Endothelial cell of umbilical vein (primary cell): ENCODE data around the gene ACER3. TPM values are rescaled to one million over a fixed set of nuclear protein-coding genes. Genes with fewer than 3 reads are reported as not detected.

ENCODE experiments used
- BruUV-seq: library from RNA; stranded (reverse); fragments of 400-500 nt; replicated peaks from 2 replicates; lab custom pipeline; 2021; lab: Mats Ljungman, UMichigan
- CTCF ChIA-PET: fragments of 300-600, 350-600 bp; sonication (Branson Sonifier 250); formaldehyde crosslinking; loops from one replicate; lab custom pipeline; 2021; ENCODE audit warnings: antibody characterized with exemption, inconsistent platforms; lab: Charles Lee
- POLR2A ChIA-PET: fragments of 300-600, 350-600 bp; sonication (Branson Sonifier 250); formaldehyde crosslinking; loops from one replicate; lab custom pipeline; 2021; ENCODE audit warnings: antibody characterized with exemption, inconsistent platforms; lab: Charles Lee
- DNase-seq: peaks from one replicate; pipeline ENCODE4 v3.0.0-alpha.2; 2011; ENCODE audit warnings: low read depth, low spot score
- FAIRE-seq: peaks from 2 replicates; lab custom pipeline; 2011; peaks lifted over from hg19 to GRCh38; lab: Jason Lieb, UNC
- H2AFZ ChIP-seq: 2 replicates; pipeline ENCODE4 v1.6.0; 2012; ENCODE audit warnings: low read depth, low read length, control low read depth, inconsistent platforms
- H3K27ac ChIP-seq: 2 replicates; pipeline ENCODE4 v1.5.1; 2011; ENCODE audit warnings: low read depth, mild to moderate bottlenecking, control low read depth, low read length, moderate library complexity; ENCODE audit not compliant: insufficient read depth
- H3K27me3 ChIP-seq, 2 experiments: 2 replicates each; pipeline versions ENCODE4 v1.6.0 to v1.6.1; 2011; ENCODE audit warnings: low read length in 2 of 2, mixed read lengths in 1 of 2; ENCODE audit not compliant: control insufficient read depth in 2 of 2, insufficient read depth in 2 of 2
- H3K36me3 ChIP-seq, 2 experiments: 2 replicates in 1 of 2; 3 replicates in 1 of 2; pipeline ENCODE4 v1.5.1; 2011; ENCODE audit warnings: low read length in 2 of 2, mild to moderate bottlenecking in 1 of 2, moderate library complexity in 1 of 2; ENCODE audit not compliant: control insufficient read depth in 2 of 2, insufficient read depth in 2 of 2; ENCODE audit errors: extremely low read depth in 1 of 2
- H3K4me1 ChIP-seq: 3 replicates; pipeline ENCODE4 v1.5.1; 2011; ENCODE audit warnings: mild to moderate bottlenecking, low read length; ENCODE audit not compliant: control insufficient read depth, insufficient read depth; ENCODE audit errors: extremely low read depth
- H3K4me2 ChIP-seq: 2 replicates; pipeline ENCODE4 v1.6.1; 2011; ENCODE audit warnings: low read length, control low read depth, mixed read lengths; ENCODE audit not compliant: insufficient read depth
- H3K4me3 ChIP-seq, 3 experiments: fragments of 200-600 bp in 1 of 3; sonication (generic), shearing (Covaris generic) in 1 of 3; replicated peaks in 1 of 3; 2 replicates each; pipeline ENCODE4 v1.5.1; 2011 to 2016; ENCODE audit warnings: control low read depth in 3 of 3, low read length in 3 of 3, mild to moderate bottlenecking in 2 of 3, inconsistent platforms in 1 of 3, low read depth in 1 of 3, moderate library complexity in 1 of 3; ENCODE audit not compliant: insufficient read depth in 1 of 3
- H3K79me2 ChIP-seq: 2 replicates; pipeline ENCODE4 v1.6.0; 2012; ENCODE audit warnings: low read length, inconsistent platforms; ENCODE audit not compliant: control insufficient read depth, insufficient read depth
- H3K9ac ChIP-seq: replicated peaks from 2 replicates; pipeline ENCODE3; 2011; ENCODE audit warnings: low read length, control low read depth; ENCODE audit not compliant: insufficient read depth; ENCODE audit errors: extremely low read depth
- H3K9me1 ChIP-seq: replicated peaks from 3 replicates; pipeline ENCODE4 v1.6.0; 2011; ENCODE audit warnings: mild to moderate bottlenecking, low read length; ENCODE audit not compliant: control insufficient read depth, insufficient read depth; ENCODE audit errors: extremely low read depth
- H3K9me3 ChIP-seq: replicated peaks from 2 replicates; pipeline ENCODE4 v1.5.1; 2012; ENCODE audit warnings: low read length, inconsistent platforms; ENCODE audit not compliant: control insufficient read depth, insufficient read depth
- H4K20me1 ChIP-seq: replicated peaks from 2 replicates; pipeline ENCODE3; 2011; ENCODE audit warnings: mild to moderate bottlenecking, low read length; ENCODE audit not compliant: control insufficient read depth, insufficient read depth; ENCODE audit errors: extremely low read depth
- EZH2 ChIP-seq: IDR thresholded peaks from 2 replicates; pipeline ENCODE4 v1.6.1; 2012; ENCODE audit warnings: borderline replicate concordance, low read depth, mild to moderate bottlenecking, moderate library complexity, low read length, inconsistent platforms; ENCODE audit not compliant: severe bottlenecking
- FOS ChIP-seq: IDR thresholded peaks from 2 replicates; pipeline ENCODE4 v1.6.1; 2011; ENCODE audit warnings: mild to moderate bottlenecking, low read length, moderate library complexity, borderline replicate concordance; ENCODE audit not compliant: insufficient read depth
- GATA2 ChIP-seq: IDR thresholded peaks from 2 replicates; pipeline ENCODE4 v1.7.0; 2011; ENCODE audit warnings: low read depth, mild to moderate bottlenecking, moderate library complexity, mixed read lengths, low read length; ENCODE audit not compliant: insufficient read length, insufficient read depth
- JUN ChIP-seq: IDR thresholded peaks from 2 replicates; pipeline ENCODE4 v1.6.1; 2011; ENCODE audit warnings: borderline replicate concordance, low read depth; ENCODE audit not compliant: insufficient read length, insufficient read depth
- MYC ChIP-seq: IDR thresholded peaks from one replicate; pipeline ENCODE4 v1.6.1; 2011; ENCODE audit warnings: mild to moderate bottlenecking, low read depth, low read length
- POLR2A ChIP-seq: IDR thresholded peaks from 2 replicates; pipeline ENCODE4 v1.6.1; 2012; ENCODE audit warnings: low read depth, mild to moderate bottlenecking, control low read depth, low read length
- POLR2AphosphoS5 ChIP-seq: IDR thresholded peaks from 2 replicates; pipeline ENCODE4 v1.6.1; 2012; ENCODE audit warnings: low read depth, mild to moderate bottlenecking, control low read depth, low read length, moderate library complexity; ENCODE audit not compliant: insufficient read depth
- dilution Hi-C: fragments of 300-500 bp; cut with MboI; formaldehyde crosslinking; loops from one replicate; pipeline ENCODE4 v1.15.0; 2019; ENCODE audit warnings: low sequenced_read_pairs; ENCODE audit not compliant: extremely low pct_ligation_motif_present
- intact Hi-C: fragments of 100-400 bp; cut with micrococcal nuclease; formaldehyde crosslinking; loops from one replicate; pipeline ENCODE4 v1.10.0; 2022
- polyA plus RNA-seq, 4 experiments: library from polyadenylated mRNA; depleted of rRNA in 3 of 4; stranded (reverse) in 3 of 4; unstranded in 1 of 4; fragments of >200 nt; gene quantifications; 2 replicates each; pipeline versions ENCODE4 v1.2.1 to v1.2.3, GENCODE V29; 2011 to 2012; ENCODE audit warnings: missing spikeins in 1 of 4
- total RNA-seq: library from RNA; stranded (reverse); gene quantifications from 2 replicates; pipeline ENCODE4 v1.2.3, GENCODE V29; 2021
- TF ChIP-seq, protein P1 (sequence below): IDR thresholded peaks from 2 replicates; pipeline ENCODE4 v1.6.1; 2011; ENCODE audit not compliant: insufficient read depth, insufficient read length

The ACER3 gene
- total and polyA plus RNA-seq, 2 donors (not counting 3 experiments of a cell fraction or from before 2014, with no cell fraction given): 9.9 to 31.6 TPM

GRCh38 chr11:76811259-76811658, 49.5 kb upstream of the ACER3 start:
- peaks cover 3% of the 10 kb centered on the region for H3K4me1 ChIP-seq
- no peaks in the 10 kb centered on the region for H3K27me3 ChIP-seq
- no peak overlapping the region for H3K4me3 ChIP-seq
- no peak overlapping the region for H3K4me2 ChIP-seq
- FAIRE-seq: no peak
- no peak overlapping the region for H2AFZ ChIP-seq
- POLR2A ChIA-PET: no interaction called here
- no peaks in the 10 kb centered on the region for H3K9me3 ChIP-seq
- H3K79me2 ChIP-seq: no peaks in the 10 kb centered on the region
- CTCF ChIA-PET: interaction anchor here (1.1 to 9.6 kb wide), 4 partner anchors 13 to 109 kb away, joined by 3 to 338 read pairs (median 34); no protein-coding TSS in a partner anchor
- no peaks in the 10 kb centered on the region for H3K9me1 ChIP-seq
- no peak overlapping the region for H3K9ac ChIP-seq
- TF ChIP-seq EZH2: no peak
- no peak for TF ChIP-seq POLR2AphosphoS5
- TF ChIP-seq GATA2: no peak
- no peak for TF ChIP-seq MYC
- TF ChIP-seq JUN: no peak
- no peak for TF ChIP-seq FOS
- TF ChIP-seq POLR2A: no peak
- TF ChIP-seq, protein P1, sequence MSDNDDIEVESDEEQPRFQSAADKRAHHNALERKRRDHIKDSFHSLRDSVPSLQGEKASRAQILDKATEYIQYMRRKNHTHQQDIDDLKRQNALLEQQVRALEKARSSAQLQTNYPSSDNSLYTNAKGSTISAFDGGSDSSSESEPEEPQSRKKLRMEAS: no peak
- H3K27ac ChIP-seq: no peak overlapping the region
- no peaks in the 10 kb centered on the region for H3K36me3 ChIP-seq
- no peaks in the 10 kb centered on the region for H4K20me1 ChIP-seq
- intact Hi-C loops: no loop called here
- BruUV-seq: no TSS peak
- DNase-seq: no peak
- dilution Hi-C loops: loop anchor here (25.0 kb wide), 1 partner anchor 101 kb away; no protein-coding TSS in a partner anchor
